ENCODE data around the gene COG5.

COG5 gene

DNA sequence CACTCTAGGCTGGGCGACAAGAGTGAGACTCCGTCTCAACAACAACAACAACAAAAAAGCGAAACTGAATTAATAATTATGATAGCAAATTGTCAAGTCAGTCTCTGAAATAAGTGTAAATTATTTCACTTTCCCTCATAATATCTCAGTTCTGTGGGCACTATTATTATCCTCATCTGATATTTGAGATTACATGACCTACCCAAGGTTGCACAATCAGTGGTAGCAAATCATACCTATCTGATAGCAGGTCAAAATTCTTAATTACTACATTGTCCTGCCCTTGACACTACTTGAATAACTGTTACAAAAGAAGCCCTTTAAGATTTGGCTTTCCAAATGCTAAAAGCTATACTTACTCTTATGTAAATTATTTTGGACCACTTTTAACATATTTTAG is 209.1 kb downstream of the COG5 start:
- Histone ChIP-seq H3K9me3 (no peaks in the 10 kb centered on the region), H3K4me1 (ENCODE audit: control insufficient read depth in 1 of 2, insufficient read depth in 1 of 2, low read depth in 1 of 2, low read length in 1 of 2) (no peaks in the 10 kb centered on the region), H3K27me3 (no peaks in the 10 kb centered on the region), H3K27ac (no peak overlapping the region), H3K36me3 (peaks cover 9% of the 10 kb centered on the region), H3K4me3 (ENCODE audit: low read depth in 1 of 2, low read length in 1 of 2) (no peak overlapping the region)
- TF ChIP-seq, protein P1, sequence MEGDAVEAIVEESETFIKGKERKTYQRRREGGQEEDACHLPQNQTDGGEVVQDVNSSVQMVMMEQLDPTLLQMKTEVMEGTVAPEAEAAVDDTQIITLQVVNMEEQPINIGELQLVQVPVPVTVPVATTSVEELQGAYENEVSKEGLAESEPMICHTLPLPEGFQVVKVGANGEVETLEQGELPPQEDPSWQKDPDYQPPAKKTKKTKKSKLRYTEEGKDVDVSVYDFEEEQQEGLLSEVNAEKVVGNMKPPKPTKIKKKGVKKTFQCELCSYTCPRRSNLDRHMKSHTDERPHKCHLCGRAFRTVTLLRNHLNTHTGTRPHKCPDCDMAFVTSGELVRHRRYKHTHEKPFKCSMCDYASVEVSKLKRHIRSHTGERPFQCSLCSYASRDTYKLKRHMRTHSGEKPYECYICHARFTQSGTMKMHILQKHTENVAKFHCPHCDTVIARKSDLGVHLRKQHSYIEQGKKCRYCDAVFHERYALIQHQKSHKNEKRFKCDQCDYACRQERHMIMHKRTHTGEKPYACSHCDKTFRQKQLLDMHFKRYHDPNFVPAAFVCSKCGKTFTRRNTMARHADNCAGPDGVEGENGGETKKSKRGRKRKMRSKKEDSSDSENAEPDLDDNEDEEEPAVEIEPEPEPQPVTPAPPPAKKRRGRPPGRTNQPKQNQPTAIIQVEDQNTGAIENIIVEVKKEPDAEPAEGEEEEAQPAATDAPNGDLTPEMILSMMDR (IDR thresholded peaks at IDR 0.05), result no peak

DNA sequence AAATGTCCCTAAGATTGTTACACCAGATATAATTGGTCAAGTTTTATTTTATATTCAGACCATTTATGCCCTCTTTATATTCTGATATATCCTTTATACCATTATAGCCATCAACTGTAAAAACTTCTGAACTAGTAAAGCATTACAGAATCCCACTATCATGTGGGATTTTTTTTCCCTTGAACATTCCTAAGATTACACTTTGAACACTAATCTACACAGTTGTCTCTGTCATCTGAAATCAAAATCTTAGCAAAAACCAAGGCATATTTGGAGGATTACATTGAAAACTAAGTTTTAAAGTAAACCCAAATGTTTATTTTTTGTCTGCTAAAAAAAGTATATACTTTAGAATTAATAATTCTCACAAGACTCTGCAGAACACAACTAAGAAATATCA is 210.0 kb downstream of the COG5 start:
- H3K36me3 ChIP-seq, result no peaks in the 10 kb centered on the region
- H3K27me3 ChIP-seq, result no peaks in the 10 kb centered on the region
- H3K9me3 ChIP-seq, result no peaks in the 10 kb centered on the region
- TF ChIP-seq, protein P1 (IDR thresholded peaks at IDR 0.05), result no peak
- no peaks in the 10 kb centered on the region for H3K4me1 ChIP-seq (ENCODE audit: control insufficient read depth in 1 of 2, insufficient read depth in 1 of 2, low read depth in 1 of 2, low read length in 1 of 2)
- no peak overlapping the region for H3K4me3 ChIP-seq (ENCODE audit: low read depth in 1 of 2, low read length in 1 of 2)
- no peak overlapping the region for H3K27ac ChIP-seq

DNA sequence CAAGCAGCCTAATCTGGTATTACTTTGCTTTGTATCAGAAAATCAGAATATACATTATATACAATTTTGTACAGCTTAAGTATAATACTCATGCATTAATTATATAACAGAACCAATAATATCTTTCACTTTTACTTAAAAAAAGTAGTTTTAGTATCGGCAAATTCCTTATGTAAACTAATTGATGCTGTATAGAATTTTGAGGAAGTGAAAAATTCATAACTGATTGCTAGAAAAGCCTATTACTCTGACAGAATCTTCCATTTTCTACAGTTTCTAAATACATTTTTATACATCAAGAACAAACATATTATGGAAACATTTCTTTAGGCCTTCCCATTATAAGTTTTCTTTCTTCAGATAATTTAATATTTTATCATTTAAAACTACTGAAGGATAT is 217.8 kb downstream of the COG5 start:
- H3K9me3 ChIP-seq, result no peaks in the 10 kb centered on the region
- H3K27me3 ChIP-seq, result no peaks in the 10 kb centered on the region
- H3K36me3 ChIP-seq, result no peaks in the 10 kb centered on the region
- H3K4me1 ChIP-seq (ENCODE audit: control insufficient read depth in 1 of 2, insufficient read depth in 1 of 2, low read depth in 1 of 2, low read length in 1 of 2), result no peaks in the 10 kb centered on the region
- TF ChIP-seq, protein P1 (IDR thresholded peaks at IDR 0.05), result no peak
- H3K27ac ChIP-seq, result no peak overlapping the region
- H3K4me3 ChIP-seq (ENCODE audit: low read depth in 1 of 2, low read length in 1 of 2), result no peak overlapping the region

DNA sequence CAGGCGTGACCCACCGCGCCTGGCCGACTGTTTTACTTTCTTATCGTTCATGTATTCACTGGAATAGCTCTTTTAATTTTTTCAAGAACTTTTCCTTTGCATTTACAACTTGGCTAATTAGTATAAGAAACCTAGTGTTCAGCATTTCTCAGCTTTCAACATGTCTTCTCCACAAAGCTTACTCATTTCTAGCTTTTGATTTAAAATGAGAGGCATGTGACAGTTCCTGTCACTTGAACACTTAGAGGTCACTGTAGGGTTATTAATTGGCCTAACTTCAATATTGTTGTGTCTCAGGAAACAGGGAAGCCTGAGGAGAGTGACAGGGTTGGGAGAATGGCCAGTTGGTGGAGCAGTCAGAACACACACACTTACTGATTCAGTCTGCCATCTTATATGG is 218.9 kb downstream of the COG5 start:
- Histone ChIP-seq H3K36me3 (no peaks in the 10 kb centered on the region), H3K27ac (no peak overlapping the region)
- TF ChIP-seq, protein P1 (IDR thresholded peaks at IDR 0.05), result no peak

DNA sequence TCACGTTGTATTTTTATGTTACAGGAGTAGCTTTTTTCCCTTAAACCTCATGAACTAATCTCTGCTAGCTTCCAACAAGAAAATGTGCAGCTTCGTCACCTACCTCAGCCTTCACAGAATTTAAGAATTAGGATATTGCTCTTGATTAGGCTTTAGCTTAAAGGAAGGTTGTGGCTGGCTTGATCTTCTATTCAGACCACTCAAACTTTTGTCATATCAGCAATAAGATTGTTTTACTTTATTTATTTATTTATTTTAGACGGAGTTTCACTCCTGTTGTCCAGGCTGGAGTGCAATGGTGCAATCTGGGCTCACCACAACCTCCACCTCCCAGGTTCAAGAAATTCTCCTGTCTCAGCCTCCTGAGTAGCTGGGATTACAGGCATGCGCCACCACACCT is 219.4 kb downstream of the COG5 start:
- H3K4me3 ChIP-seq (ENCODE audit: low read depth in 1 of 2, low read length in 1 of 2), result no peak overlapping the region
- H3K27me3 ChIP-seq, result no peaks in the 10 kb centered on the region
- H3K4me1 ChIP-seq (ENCODE audit: control insufficient read depth in 1 of 2, insufficient read depth in 1 of 2, low read depth in 1 of 2, low read length in 1 of 2), result no peaks in the 10 kb centered on the region
- no peaks in the 10 kb centered on the region for H3K9me3 ChIP-seq
- no peaks in the 10 kb centered on the region for H3K36me3 ChIP-seq
- no peak overlapping the region for H3K27ac ChIP-seq
- TF ChIP-seq, protein P1 (IDR thresholded peaks at IDR 0.05), result no peak

More for the DNA sequence above, 218.9 kb downstream of the COG5 start:
- H3K9me3 ChIP-seq, result no peaks in the 10 kb centered on the region
- H3K4me1 ChIP-seq (ENCODE audit: control insufficient read depth in 1 of 2, insufficient read depth in 1 of 2, low read depth in 1 of 2, low read length in 1 of 2), result no peaks in the 10 kb centered on the region
- no peak overlapping the region for H3K4me3 ChIP-seq (ENCODE audit: low read depth in 1 of 2, low read length in 1 of 2)
- H3K27me3 ChIP-seq, result no peaks in the 10 kb centered on the region

DNA sequence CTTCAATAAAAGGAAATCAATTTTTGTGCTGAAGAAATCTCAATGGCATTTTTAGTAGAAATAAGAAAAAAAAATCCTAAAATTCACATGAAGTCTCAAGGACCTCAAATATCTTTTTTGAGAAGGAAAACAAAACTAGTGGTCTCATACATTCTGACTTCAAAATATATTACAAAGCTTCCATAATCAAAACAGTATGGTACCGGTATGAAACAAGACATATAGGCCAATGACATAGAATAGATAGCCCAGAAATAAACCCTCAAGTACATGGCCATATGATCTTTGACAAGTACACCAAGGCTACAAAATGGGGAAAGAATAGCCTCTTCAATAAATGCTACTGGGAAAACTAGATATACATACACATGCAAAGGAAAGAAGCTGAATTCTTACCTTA is 225.6 kb downstream of the COG5 start:
- Histone ChIP-seq H3K27ac (no peak overlapping the region), H3K4me1 (ENCODE audit: control insufficient read depth in 1 of 2, insufficient read depth in 1 of 2, low read depth in 1 of 2, low read length in 1 of 2) (no peaks in the 10 kb centered on the region), H3K36me3 (no peaks in the 10 kb centered on the region), H3K4me3 (ENCODE audit: low read depth in 1 of 2, low read length in 1 of 2) (no peak overlapping the region), H3K27me3 (no peaks in the 10 kb centered on the region), H3K9me3 (no peaks in the 10 kb centered on the region)
- TF ChIP-seq, protein P1 (IDR thresholded peaks at IDR 0.05), result no peak

Measured in neutrophil (primary cell).